Measurements from ENCODE around the gene DLG4.

Gene DLG4

DNA sequence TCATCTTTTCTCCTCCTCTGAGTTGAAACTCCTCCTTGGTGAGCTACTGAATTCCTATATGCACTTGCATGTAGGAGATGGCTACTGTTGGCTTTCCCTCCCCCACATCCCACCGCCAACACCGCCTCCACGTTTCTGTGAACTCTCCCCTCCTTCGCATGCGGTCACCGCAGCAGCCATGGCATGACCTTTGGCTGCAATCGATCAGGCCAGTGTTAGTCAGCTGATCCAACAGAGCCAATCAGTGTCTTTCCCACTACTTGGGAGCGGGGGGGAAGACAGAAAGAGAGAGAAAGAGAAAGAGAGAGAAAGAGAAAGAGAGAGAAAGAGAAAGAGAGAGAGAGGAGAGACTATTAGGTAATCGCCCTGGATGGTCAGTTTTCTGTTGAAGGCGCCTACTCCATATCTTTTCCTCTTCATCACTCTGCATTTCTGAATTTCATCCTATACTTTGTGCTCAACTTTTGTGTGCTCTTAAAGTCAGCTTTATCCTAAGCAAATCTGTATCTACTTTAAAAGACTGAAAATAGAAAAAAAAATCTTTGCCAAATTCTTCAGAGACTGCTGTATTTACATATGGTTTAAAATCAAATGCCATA is 63.2 kb downstream of the DLG4 start:
- no peak for DNase-seq (ENCODE audit: low read depth)

DNA sequence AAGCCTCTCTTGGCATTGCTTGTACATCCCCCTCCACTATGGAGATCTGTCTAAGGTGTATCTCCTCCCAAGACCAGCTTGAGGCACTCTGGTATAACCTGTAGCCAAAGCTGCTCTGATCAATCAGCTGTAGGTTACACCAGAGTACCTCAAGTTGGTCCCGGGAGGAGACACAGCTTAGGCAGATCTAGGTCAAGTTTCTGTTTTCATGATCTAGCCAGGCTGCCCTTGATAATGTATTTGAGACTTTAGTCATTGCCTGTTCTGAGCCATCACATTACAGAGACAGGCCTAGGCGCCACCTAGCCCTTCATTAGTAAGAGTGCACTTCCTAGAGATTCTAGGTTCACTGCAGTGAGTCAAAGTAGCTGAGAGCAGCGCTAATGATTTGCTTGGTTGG is 71.9 kb downstream of the DLG4 start:
- DNase-seq (ENCODE audit: low read depth): no peak

DNA sequence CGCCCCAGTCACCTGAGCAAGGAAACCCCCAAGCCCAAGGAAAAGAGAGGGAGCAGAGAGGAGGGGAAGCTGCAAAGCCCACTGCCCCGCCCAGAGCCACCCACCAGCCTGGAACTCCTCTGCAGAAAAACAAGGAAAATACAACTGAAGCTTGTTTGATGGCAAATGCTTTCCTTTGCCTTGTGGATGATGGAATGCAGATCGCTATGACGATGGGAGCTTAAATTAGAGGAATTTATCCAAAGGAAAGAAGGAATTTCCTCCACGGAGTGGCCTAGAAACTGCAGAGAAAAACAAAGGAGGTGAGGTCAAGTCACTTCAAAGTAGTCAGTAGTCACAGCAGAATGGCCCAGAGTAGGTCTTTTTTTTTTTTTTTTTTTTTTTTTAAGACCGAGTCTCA is 73.5 kb downstream of the DLG4 start:
- DNase-seq (ENCODE audit: low read depth): no peak

DNA sequence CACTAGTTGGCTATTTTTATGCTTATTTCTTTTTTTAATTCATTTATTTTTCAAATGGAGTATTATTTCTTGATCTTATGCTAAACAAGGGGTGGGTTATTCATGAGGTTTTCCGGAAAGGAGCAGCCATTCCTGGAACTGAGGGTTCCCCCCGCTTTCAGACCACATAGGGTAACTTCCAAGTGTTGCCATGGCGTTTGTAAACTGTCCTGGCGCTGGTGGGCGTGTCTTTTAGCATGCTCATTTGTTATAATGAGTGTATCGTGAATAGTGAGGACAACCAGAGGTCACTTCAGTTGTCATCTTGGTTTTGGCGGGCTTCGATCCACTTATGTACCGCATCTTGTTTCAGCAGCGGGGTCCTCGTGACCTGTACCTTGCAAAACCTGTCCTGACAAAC is 75.4 kb downstream of the DLG4 start:
- no peak for DNase-seq (ENCODE audit: low read depth)

DNA sequence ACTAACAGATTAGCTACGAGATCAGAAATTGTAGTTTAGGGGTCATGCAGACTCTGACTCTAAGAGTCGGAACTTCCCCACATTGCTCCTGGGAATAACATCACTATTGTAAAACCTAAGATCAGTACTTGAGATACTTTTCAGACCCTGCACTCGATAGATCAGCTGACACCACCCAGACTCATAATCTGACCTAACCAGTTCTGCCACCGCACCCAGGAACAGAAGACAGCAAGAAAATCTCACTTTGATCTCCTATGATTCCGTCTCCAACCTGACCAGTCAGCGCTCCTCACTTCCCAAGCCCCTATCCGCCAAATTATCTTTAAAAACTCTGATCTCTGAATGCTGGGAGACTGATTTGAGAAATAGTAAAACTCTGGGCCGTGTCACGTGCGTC is 77.8 kb downstream of the DLG4 start:
- DNase-seq (ENCODE audit: low read depth): no peak

DNA sequence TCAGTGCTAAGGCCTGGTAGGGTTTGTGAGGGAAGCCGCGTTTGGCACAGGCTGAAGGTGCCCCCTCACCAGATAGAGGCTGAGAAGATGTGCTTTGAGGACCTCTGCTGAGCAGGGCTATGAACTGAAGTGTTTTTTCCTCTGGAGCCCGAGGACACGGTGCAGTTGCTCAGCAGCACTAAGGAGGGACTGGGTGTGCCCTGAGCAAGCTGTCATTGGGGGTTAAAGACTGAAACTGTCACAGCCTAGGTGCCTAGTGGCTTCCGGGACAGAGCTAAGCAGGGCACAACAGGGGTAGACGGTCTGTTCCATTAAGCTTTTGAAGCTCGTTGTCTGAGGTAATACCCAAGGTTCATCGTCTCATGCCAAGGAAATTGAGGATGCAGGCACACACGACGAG is 80.2 kb downstream of the DLG4 start:
- DNase-seq (ENCODE audit: low read depth): no peak

DNA sequence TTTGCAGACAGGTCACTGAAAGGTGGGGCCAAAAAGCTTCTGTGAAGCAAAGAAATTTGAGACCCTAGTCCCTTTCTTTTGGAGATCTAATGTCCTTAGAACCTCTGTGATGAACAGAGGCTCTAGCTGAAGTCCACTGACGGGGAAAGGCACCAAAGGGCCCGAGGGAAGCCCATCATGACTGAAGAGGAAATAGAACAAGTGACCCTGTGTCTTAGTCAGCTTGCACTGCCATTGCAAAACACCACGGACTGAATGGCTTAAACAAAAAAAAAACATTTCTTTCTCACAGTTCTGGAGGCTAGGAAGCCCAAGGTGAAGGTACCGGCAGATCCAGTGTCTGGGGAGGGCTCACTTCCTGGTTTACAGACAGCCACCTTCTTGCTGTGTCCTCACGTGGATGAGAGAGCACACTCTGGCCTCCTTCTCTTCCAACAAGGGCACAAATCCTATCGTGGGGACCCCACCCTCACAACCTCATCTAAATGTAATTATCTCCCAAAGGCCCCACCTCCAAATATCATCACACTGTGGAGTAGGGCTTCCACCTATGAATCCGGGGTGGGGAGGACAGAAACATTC is 80.7 kb downstream of the DLG4 start:
- DNase-seq (ENCODE audit: low read depth): no peak

DNA sequence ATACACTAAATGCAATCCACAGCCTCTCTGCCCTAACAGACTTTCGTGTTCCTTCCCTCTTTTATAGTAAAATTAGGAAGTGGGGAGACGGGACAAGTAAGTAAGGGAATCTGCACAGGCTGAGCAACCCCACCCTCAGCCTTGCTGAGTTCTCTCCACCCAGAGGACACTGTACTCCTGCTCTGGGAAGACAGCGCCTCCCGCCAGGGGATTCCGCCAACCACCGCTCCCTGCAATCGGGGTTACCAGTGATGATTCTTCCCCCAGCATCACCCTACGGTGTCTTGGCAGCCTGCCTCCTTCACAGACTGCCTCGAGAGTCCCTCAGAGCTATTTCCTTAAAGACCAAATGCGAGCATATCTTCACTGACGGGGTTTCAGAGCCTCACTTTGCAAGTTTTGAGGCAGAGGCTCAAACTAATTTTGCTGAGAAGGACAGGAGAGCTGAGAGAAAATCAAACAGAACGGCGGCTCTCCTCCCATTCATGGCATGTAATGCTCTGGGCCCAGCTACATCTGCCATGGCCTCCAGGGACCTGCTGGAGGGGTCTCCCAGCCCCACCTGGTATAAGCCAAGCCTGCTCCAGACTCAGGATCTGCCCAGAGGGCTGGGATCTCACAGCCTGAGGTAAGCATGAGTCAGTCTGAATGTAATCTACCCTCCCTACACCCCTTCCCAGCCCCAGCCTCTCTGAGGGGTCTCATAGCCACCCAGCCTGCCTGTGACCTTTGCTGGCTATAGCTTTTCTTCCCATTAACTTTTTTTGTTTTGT is 82.3 kb downstream of the DLG4 start:
- DNase-seq (ENCODE audit: low read depth): no peak
